ENCODE measurements around the gene RBMS3.
"Not testable (repeated sequence)": the region's sequence is repeated elsewhere in the genome, so short reads cannot be mapped to it uniquely, and the experiment has no call there.

Gene RBMS3

DNA sequence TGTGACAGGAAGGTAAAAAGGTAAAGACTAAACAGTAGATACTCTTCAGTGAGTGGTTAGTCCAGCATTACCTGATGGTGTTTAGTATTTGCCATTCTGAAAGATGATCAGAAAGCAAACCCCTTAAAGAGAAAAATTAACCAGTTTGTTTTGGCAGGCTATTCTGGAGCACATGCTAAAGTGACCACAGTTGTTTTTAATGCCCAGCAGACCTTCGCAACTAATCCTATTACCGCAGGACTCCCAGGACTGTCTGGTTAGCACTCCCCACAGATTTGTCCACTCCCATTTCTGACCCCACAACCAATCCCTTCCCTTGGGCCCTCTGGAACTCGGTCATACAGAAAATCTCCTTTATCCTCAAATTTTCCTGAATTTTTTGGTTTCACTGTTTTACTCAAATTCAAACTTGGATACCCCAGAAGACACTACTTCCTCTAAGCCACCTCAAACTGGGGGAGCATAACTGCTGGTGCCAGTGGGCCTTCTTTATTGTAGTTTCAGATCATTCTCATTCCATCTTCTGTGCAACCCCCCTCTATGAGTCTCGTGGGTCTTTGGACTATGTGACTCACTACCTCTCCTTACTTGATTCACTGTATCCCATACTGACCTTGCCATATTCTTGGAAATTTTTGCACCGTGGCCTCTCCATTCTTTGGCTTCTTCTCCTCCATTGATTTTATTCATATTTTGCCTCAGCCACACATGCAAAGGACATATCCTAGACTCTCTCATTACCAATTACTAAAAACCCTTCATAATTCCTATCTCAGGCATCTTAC lies 104.4 kb downstream of the RBMS3 start:
- no peak for DNase-seq (ENCODE audit: low spot score)

- DNase-seq (ENCODE audit: low spot score) = no peak
These were observed 108.5 kb downstream of the RBMS3 start for GRCh38 chr3:29389362-29389761.

- DNase-seq (ENCODE audit: low spot score) = no peak
These were observed 111.9 kb downstream of the RBMS3 start for GRCh38 chr3:29392625-29393388.

- not testable (repeated sequence) for DNase-seq (ENCODE audit: low spot score)
These were observed 113.1 kb downstream of the RBMS3 start for GRCh38 chr3:29393946-29394345.

- no peak for DNase-seq (ENCODE audit: low spot score)
These were observed 116.5 kb downstream of the RBMS3 start for GRCh38 chr3:29397406-29397805.

- no peak for DNase-seq (ENCODE audit: low spot score)
These were observed 117.9 kb downstream of the RBMS3 start for GRCh38 chr3:29398787-29399186.

DNA sequence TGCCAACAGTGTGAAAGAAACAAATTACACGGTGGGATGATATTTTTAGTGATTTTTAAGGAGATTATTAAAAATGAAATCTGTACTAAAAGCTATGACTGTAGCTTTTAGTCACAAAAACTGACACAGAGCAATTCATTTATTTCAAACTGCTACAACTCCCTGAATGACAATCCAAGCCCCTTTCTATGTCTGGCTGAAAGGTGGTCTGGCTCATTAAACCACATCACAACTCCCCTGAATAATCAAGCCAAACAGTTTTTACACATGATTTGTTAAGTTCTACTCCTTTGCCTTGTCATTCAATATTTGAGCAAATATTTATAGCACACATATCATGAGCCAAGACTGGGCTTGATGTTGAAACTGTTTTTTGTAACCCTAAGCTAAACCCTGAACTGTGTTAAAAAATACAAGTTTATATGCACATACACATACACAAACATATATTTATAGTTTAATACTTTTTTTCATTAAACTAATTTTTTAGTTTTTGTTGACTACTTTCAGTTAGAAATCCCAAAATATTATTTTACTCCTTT lies 125.5 kb downstream of the RBMS3 start:
- no peak for DNase-seq (ENCODE audit: low spot score)

DNA sequence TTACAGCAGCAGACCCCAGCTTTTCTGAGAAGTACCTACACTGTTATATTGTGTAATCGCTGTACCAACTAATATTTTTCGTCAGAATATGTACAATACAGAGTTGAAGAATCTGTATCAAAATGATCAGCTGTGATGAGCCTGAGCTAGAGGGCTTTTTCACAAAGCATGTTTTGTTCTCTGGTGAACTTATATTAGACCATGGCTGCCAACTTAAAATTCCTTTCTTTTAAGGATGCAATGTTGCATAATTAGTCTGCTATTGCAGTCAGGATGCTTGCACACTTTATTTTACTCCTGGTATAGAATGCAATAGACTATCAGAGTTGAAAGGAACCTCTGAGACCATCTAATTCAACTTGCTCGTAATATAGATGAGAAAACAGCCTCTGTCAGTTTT lies 127.8 kb downstream of the RBMS3 start:
- DNase-seq (ENCODE audit: low spot score) = no peak

GRCh38 chr3:29409409-29409808 lies 128.5 kb downstream of the RBMS3 start:
- DNase-seq (ENCODE audit: low spot score) = no peak

GRCh38 chr3:29410220-29410619 lies 129.3 kb downstream of the RBMS3 start:
- no peak for DNase-seq (ENCODE audit: low spot score)

DNA sequence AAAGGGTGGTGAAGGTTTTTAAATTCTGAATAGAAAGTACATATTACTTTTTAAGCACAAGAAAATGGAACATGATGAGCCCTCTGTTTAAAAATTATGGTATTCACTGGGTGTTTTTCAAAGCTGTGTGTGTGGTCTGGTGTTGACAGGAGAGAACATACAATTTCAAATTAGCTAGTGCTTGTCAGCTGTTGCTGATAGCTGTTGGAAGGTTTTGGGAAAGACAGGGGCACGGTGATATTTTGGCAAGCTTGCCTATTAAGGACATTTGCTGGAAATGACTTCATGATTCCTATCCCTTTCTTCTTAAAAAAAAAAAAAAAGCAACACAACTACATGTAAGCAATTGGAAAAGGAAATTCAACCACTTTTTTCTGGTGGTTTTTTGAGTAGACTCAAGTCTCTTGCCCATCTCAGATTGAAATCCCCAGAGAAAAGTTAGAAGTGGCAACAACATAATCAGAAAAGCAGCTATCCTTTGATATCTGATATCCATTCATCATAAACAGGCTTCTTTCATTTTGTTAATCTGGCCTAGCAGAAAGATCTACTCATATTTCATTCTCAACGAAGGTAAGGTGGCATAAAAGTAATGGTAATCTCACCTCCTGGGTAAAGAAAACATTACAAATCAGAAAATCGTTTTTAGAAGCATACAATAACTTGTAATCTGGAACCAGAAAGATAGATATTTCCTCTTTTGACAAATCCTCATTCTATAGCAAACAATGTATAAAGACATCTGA lies 130.0 kb downstream of the RBMS3 start:
- DNase-seq (ENCODE audit: low spot score) = no peak

DNA sequence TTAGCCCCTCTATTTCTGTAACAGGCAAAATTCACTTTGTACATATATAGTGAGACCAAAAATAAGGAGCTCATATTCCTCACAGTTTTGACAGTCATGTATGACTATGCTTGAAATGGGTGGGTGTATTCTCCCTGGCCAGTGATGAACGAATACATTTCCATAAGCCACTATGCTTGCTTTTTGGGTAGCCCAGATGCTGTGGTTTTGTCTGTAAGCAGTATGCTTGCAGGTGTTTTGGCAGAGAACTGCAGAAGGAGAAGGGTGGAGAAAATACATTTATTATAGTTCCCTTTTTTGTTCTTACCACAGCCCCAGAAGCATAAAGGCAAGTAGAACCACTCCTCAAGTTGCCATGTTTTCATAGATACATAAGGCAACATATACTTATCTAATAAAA lies 131.2 kb downstream of the RBMS3 start:
- no peak for DNase-seq (ENCODE audit: low spot score)

DNA sequence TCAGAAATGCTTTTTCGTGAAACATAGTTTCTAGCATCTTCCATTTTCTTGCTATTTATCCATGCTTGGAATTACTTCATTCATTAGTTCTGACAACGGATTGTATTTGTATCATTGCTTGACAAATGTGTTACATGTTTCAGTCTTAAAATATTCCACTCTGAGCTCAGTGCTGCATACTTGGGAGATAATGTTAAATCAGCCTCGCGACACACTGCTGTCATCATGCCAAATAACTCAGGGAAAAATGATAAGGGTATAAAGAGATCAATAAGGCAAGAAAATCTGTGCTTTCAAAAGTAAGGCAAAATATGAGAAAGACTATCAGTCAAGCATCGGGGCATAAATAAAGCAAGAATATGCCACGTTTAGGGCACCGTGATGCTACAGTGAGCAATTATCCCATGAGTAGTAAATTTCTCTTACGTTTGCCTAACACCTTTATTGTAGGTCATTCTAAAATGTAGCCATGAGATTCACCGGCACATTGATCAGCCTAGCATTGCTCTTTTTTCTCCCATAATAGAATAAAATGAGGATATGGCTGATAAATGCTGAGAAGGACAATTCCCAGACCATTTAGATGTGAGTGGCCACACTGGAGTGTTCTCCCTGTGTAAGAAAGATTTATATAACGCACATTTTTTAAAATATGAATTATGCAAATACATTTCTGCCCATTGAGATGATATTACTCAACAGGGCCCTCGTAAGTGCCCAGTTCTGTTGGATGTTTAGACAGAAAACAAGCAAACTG lies 133.8 kb downstream of the RBMS3 start:
- DNase-seq (ENCODE audit: low spot score) = no peak

- no peak for DNase-seq (ENCODE audit: low spot score)
These were observed 134.8 kb downstream of the RBMS3 start for GRCh38 chr3:29415482-29416223.

DNA sequence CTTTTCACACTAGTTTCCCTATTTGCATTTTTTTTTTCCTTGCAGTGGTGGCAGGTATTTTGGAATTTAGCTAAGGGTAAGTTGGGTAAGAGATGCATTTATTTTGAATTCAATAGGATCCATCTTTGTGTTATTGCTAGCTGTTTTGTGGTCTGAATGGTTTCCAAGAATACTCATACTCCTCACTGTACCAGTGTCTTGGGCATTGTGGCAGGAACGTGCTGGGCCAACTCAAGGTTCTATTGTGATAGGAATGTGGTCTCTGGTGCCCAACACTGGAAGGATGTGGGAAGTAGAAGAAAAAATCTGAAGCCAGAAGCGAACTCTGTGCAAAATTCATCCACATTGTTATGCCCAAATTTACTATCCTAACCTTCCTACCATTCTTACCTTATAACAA lies 135.6 kb downstream of the RBMS3 start:
- no peak for DNase-seq (ENCODE audit: low spot score)

GRCh38 chr3:29420106-29420505 lies 139.2 kb downstream of the RBMS3 start:
- DNase-seq (ENCODE audit: low spot score) = no peak

DNA sequence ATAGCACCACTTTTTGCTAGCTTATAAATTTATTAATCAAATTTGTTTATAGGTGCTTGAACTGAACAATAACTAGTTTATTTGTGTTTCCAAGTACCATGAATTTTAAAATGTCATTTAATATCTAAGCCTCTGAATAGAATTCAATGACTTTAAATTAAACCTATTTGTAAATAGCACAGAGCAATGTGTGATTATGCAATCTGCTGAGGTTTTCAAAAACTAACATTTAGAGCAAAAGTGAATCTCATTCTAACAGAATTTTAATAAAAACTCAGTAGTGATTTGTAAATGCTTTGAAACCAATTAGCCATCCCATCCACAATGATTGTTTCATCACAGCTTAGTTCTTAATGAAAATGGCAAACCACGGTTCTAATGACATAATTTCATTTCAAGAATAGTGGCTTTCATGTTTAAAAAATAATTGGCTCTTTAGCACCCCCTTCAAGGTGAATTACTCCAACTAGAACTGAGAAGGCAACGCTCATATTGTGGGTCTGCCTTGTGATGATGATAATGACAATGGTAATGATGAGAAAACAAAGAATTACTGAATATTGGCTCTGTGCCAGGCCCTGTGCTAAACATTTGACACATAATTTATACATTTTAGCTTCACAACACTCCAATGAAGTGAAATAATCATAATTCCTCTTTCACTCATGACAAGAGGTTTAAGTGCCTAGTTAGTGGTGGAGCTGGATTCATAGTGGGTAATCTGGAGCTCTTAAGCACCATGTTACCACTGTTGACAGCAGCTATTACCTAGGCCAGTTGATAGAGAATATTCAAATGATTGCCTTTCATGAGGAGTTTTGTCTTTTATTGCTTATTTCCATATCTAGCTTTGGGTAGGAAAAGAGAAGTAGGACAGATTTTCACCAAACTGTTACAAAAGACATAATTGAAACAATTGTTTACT lies 145.7 kb downstream of the RBMS3 start:
- no peak for DNase-seq (ENCODE audit: low spot score)

DNA sequence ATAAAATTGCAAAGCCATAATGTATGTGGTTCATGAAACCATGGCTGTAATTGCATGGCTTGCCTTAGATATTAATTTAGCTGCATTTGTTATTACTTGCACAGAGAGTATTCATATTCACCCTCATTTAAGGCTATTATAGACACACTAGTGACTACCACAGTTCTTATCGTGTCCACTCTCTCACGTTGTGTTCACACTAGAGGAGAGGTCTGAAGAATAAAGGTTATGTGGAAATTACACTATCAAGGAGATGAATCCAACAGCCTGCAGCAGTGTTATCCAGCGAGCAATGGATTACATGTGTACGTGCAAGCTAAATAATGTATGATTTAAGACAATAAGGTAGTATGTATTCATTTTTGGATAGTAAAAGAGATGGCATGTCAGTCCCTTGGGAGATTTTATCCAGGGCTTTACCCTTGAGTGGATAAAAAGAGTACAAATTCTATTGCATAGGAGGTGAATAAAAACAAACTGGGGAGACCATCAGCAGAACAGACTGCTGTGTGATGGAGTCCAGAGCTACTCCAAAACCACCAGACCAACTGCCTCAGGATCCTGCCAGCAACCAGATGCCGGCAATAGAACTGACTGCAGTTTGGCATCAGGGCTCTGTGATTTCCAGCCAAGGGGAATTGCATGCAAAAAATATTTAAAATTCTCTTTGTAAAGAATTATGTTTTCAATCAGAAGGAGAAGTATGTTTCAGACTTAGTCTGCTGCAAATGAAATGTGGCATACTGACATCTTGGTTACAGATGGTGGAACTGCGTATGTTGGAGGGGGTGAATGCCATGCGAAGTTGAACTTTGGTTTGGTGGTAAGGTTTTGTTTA lies 146.6 kb downstream of the RBMS3 start:
- no peak for DNase-seq (ENCODE audit: low spot score)

- DNase-seq (ENCODE audit: low spot score) = no peak
These were observed 148.3 kb downstream of the RBMS3 start for GRCh38 chr3:29429055-29429679.
